Lung (tissue), 12 donors: ENCODE results near the gene MPP1. TPM values are rescaled to one million over a fixed set of nuclear protein-coding genes. Genes with fewer than 3 reads are reported as not detected.

ENCODE experiments used
- ATAC-seq: fragments of 200-7000 bp; cut with Tn5 transposase; one replicate; pipeline ENCODE4 v1.9.1; 2020; ENCODE audit warnings: moderate number of reproducible peaks; ENCODE audit not compliant: insufficient read depth, low FRiP score
- DNase-seq, 3 donors: peaks; one replicate each; pipeline ENCODE4 v3.0.0-alpha.2; 2013 to 2017
- H3K27ac ChIP-seq, 2 donors: one replicate each; pipeline ENCODE4 v1.5.1; 2013; ENCODE audit warnings: mild to moderate bottlenecking in 2 of 2, moderate library complexity in 2 of 2, control low read depth in 1 of 2, inconsistent platforms in 1 of 2, low read depth in 1 of 2, low read length in 1 of 2
- H3K27me3 ChIP-seq, 3 donors: one replicate each; pipeline ENCODE4 v1.5.1; 2013; ENCODE audit warnings: low read length in 2 of 3; ENCODE audit not compliant: control insufficient read depth in 3 of 3, insufficient read depth in 3 of 3
- H3K36me3 ChIP-seq, 4 donors: one replicate each; pipeline ENCODE4 v1.5.1; 2013; ENCODE audit warnings: low read length in 4 of 4, mild to moderate bottlenecking in 1 of 4, moderate library complexity in 1 of 4; ENCODE audit not compliant: control insufficient read depth in 4 of 4, insufficient read depth in 4 of 4
- H3K4me1 ChIP-seq, 5 donors: one replicate each; pipeline ENCODE4 v1.5.1; 2013; ENCODE audit warnings: low read length in 5 of 5, mild to moderate bottlenecking in 2 of 5, moderate library complexity in 1 of 5; ENCODE audit not compliant: control insufficient read depth in 5 of 5, insufficient read depth in 5 of 5
- H3K4me3 ChIP-seq: one replicate; pipeline ENCODE4 v1.5.1; 2013; ENCODE audit warnings: mild to moderate bottlenecking, control low read depth, moderate library complexity
- H3K9ac ChIP-seq, 2 donors: one replicate each; pipeline ENCODE4 v1.5.1; 2013; ENCODE audit warnings: low read length in 2 of 2, control low read depth in 1 of 2; ENCODE audit not compliant: insufficient read depth in 1 of 2
- H3K9me3 ChIP-seq, 4 donors: one replicate each; pipeline ENCODE4 v1.5.1; 2013; ENCODE audit warnings: low read length in 3 of 4, mild to moderate bottlenecking in 1 of 4, moderate library complexity in 1 of 4; ENCODE audit not compliant: control insufficient read depth in 4 of 4, insufficient read depth in 3 of 4
- WGBS, 2 donors: extraction: QIAGEN DNeasy Blood & Tissue Kit; methylation state at CpG; one replicate each; pipeline ENCODE4 v1.1.7; 2013; 5-methylcytosine and 5-hydroxymethylcytosine counted together
- polyA plus RNA-seq, 2 donors: library from polyadenylated mRNA; stranded (reverse); fragments of 200-250 nt; gene quantifications; one replicate each; pipeline ENCODE4 v1.2.1, GENCODE V29; 2013
- total RNA-seq, 2 donors: library from RNA; depleted of rRNA in 1 of 2; stranded (reverse); fragments of >200 nt in 1 of 2; gene quantifications; one replicate each; pipeline ENCODE4 v1.2.1, GENCODE V29; 2014 to 2021
- TF ChIP-seq, protein P1 (sequence below): IDR thresholded peaks from 2 replicates; pipeline ENCODE4 v1.5.1; 2012; ENCODE audit warnings: mild to moderate bottlenecking; ENCODE audit errors: control extremely low read depth, extremely low read depth
- donor health status: control.
- donor health status: control.
- donor health status: Bipolar disorder and iron deficiency.
- donor health status: healthy.
- donor health status: DM: yes; HTN: yes; CAD: no.

The MPP1 gene
- total and polyA plus RNA-seq, 4 donors = 18.6 to 132 (median 56.4) TPM

DNA sequence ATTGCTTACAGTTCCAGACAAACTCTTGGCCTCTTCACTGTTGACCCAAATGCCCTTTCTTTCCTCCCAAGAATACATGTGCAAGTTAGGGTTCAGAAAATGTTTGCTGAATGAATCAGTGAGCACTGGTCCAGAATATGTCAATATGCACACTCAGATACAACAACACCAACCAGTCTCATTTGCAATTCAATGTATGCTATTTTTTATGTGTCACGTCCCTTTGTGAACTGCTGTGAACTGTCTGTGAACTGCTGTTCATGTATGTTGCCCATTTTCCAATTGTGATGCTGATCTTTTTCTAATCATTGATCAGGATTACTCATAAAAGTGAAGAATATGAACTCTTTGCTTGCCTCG is 72.2 kb downstream of the MPP1 start:
- DNase-seq (no peak), ATAC-seq (no peak)
- Histone ChIP-seq H3K27ac (peak overlapping the region; percentile 69 to 75), H3K4me1 (peaks cover 29 to 81% (median 39%) of the 10 kb centered on the region in 5 donors), H3K9me3 (no peaks in the 10 kb centered on the region), H3K4me3 (no peak overlapping the region), H3K9ac (no peak overlapping the region), H3K27me3 (no peaks in the 10 kb centered on the region), H3K36me3 (no peaks in the 10 kb centered on the region)
- TF ChIP-seq, protein P1, sequence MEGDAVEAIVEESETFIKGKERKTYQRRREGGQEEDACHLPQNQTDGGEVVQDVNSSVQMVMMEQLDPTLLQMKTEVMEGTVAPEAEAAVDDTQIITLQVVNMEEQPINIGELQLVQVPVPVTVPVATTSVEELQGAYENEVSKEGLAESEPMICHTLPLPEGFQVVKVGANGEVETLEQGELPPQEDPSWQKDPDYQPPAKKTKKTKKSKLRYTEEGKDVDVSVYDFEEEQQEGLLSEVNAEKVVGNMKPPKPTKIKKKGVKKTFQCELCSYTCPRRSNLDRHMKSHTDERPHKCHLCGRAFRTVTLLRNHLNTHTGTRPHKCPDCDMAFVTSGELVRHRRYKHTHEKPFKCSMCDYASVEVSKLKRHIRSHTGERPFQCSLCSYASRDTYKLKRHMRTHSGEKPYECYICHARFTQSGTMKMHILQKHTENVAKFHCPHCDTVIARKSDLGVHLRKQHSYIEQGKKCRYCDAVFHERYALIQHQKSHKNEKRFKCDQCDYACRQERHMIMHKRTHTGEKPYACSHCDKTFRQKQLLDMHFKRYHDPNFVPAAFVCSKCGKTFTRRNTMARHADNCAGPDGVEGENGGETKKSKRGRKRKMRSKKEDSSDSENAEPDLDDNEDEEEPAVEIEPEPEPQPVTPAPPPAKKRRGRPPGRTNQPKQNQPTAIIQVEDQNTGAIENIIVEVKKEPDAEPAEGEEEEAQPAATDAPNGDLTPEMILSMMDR = no peak
- 49 to 61% methylated on average over 2 of the region's 2 CpGs for WGBS, 2 donors

DNA sequence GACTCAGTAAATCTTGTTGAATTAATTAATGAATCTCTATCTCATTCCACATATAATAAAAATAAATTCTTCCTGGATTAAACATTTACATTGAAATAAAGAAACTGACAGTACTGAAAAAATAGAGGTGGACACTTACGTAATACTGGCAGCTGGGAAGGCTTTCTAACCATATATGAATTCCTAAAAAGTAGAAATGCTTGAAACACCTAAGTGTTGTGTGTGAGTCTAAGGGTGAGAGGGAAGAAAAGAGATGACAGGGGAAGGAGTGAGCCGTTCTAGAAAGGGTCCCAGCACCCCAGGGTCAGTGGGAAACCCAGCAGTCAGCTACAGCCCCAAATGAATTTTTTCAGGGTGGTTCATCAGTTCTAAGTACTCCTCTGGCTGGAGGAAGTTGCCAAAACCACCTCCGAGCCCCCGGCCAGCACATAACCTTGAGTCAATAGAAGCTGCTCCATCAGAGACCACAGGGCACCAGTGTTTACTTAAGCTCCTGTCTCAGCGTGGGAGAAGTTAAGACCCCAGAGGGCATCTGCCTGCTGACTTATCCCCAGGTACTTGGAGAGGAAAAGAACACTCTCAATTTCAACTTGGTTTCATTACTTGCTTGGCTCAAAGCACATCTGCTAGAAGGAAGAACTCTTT is 72.7 kb downstream of the MPP1 start:
- no peak for DNase-seq
- TF ChIP-seq, protein P1 = no peak
- H3K9ac ChIP-seq = no peak overlapping the region

DNA sequence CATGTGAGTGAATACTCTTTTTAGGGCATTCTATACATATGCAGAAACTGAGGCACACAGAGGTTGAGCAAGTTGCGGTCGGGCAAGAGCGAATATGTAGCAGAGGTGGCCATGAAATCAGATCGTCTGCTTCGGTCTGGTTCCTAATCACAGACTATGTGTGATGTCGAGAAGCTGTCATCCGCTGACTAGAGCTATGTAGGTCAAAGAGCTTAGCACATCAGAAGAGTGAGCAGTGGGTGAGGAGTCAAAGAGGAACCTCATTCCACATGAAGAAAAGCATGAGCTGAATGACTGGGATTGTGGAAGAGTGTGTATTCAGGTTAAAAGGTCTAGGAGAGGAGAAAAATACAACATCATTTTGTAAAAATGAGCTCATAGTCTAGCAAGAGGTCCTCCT is 73.4 kb downstream of the MPP1 start:
- DNase-seq = peak in 1 of 3 donors; percentile 50
- Histone ChIP-seq H3K4me1 (peaks cover 30 to 89% (median 39%) of the 10 kb centered on the region in 5 donors), H3K4me3 (no peak overlapping the region), H3K27me3 (no peaks in the 10 kb centered on the region), H3K9ac (no peak overlapping the region), H3K36me3 (no peaks in the 10 kb centered on the region), H3K9me3 (no peaks in the 10 kb centered on the region), H3K27ac (peak overlapping the region; percentile 35 to 91)
- TF ChIP-seq, protein P1 = no peak
- no peak for ATAC-seq
- 67 to 76% methylated on average over 7 of the region's 7 CpGs for WGBS, 2 donors

More for the DNA sequence above, 72.7 kb downstream of the MPP1 start:
- 21 to 43% methylated on average over 5 of the region's 5 CpGs for WGBS, 2 donors
- no peak for ATAC-seq
- Histone ChIP-seq H3K27me3 (no peaks in the 10 kb centered on the region), H3K4me3 (no peak overlapping the region), H3K4me1 (peaks cover 28 to 83% (median 41%) of the 10 kb centered on the region in 5 donors), H3K36me3 (no peaks in the 10 kb centered on the region), H3K27ac (peak overlapping the region; percentile 69 to 75), H3K9me3 (no peaks in the 10 kb centered on the region)

DNA sequence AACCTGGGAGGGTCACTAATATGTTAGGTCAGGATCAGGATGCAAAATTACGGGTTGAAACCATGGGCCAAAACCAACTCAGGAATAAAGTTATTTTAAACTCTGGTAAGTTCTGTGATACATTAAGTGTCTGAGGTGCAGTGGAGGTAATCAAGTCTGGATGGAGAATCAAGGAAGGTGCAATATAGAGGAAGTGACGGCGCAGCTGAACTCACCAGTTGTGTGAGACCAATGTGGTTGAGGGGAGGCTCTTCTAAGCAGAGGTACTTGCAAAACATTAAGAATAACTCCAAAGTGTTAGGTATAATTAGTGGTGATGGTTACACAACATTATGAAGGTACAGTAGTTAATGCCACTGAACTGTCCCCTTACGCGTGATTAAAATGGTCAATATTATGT is 74.1 kb downstream of the MPP1 start:
- no peak overlapping the region for H3K9ac ChIP-seq
- peaks cover 30 to 87% (median 38%) of the 10 kb centered on the region in 5 donors for H3K4me1 ChIP-seq
- no peak overlapping the region for H3K4me3 ChIP-seq
- 66 to 84% methylated on average over 5 of the region's 5 CpGs for WGBS, 2 donors
- no peaks in the 10 kb centered on the region for H3K27me3 ChIP-seq
- ATAC-seq = no peak
- peak overlapping the region; percentile 60 to 91 for H3K27ac ChIP-seq
- no peaks in the 10 kb centered on the region for H3K9me3 ChIP-seq
- TF ChIP-seq, protein P1 = no peak
- H3K36me3 ChIP-seq = no peaks in the 10 kb centered on the region
- DNase-seq = no peak
